DOHH2 (cell line): ENCODE measurements around the gene RHO.
"Not testable (repeated sequence)": the region's sequence is repeated elsewhere in the genome, so short reads cannot be mapped to it uniquely, and the experiment has no call there.

Experiments used
- EZH2phosphoT487 ChIP-seq: fragments of 200-600 bp; sonication (generic); IDR thresholded peaks from 2 replicates; pipeline ENCODE4 v1.6.1; 2017; ENCODE audit warnings: borderline replicate concordance, mild to moderate bottlenecking, antibody characterized with exemption, low read length, moderate library complexity, mixed read lengths
- TF ChIP-seq, protein P1 (sequence below): fragments of 200-600 bp; sonication (generic); IDR thresholded peaks from one replicate; pipeline ENCODE4 v1.5.1; 2014; ENCODE audit warnings: antibody characterized with exemption, mild to moderate bottlenecking, low read depth, low read length; ENCODE audit not compliant: poor library complexity, severe bottlenecking

DNA sequence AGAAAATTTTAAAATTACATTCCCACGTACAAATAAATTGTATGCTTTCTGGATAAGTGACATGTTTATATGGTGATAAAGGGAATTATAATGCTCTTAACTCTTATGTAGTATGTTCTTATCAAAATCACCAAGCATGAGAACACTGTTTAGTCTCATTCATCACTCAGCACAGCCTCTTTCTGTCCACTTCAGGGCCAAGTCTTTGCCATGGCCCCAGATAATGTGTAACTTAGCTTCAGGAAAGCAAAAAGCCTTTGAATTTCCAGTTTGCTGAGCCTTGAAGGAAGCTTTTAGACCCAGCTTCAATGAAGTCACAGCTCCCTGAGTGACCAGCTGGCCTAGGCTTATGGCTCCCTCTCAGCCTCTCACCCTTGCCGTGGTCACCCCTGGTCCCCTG, 30.6 kb upstream of the RHO start:
- TF ChIP-seq, protein P1, sequence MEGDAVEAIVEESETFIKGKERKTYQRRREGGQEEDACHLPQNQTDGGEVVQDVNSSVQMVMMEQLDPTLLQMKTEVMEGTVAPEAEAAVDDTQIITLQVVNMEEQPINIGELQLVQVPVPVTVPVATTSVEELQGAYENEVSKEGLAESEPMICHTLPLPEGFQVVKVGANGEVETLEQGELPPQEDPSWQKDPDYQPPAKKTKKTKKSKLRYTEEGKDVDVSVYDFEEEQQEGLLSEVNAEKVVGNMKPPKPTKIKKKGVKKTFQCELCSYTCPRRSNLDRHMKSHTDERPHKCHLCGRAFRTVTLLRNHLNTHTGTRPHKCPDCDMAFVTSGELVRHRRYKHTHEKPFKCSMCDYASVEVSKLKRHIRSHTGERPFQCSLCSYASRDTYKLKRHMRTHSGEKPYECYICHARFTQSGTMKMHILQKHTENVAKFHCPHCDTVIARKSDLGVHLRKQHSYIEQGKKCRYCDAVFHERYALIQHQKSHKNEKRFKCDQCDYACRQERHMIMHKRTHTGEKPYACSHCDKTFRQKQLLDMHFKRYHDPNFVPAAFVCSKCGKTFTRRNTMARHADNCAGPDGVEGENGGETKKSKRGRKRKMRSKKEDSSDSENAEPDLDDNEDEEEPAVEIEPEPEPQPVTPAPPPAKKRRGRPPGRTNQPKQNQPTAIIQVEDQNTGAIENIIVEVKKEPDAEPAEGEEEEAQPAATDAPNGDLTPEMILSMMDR, result not testable (repeated sequence)
- not testable (repeated sequence) for TF ChIP-seq EZH2phosphoT487
